IMR-90 (cell line): ENCODE results near the gene CSRNP3.

Source experiments
- CEBPB ChIP-seq: IDR thresholded peaks from 2 replicates; pipeline ENCODE4 v1.6.1; 2012; ENCODE audit warnings: low read depth, low read length, improper control_type of control experiment
- MAFK ChIP-seq: IDR thresholded peaks from 2 replicates; pipeline ENCODE4 v1.6.1; 2012; ENCODE audit warnings: low read depth, low read length, improper control_type of control experiment
- MAZ ChIP-seq: IDR thresholded peaks from 2 replicates; pipeline ENCODE4 v1.6.1; 2012; ENCODE audit warnings: low read depth, mild to moderate bottlenecking, low read length, improper control_type of control experiment, moderate library complexity, borderline replicate concordance
- MXI1 ChIP-seq: IDR thresholded peaks from 2 replicates; pipeline ENCODE4 v1.6.1; 2012; ENCODE audit warnings: low read depth, mild to moderate bottlenecking, low read length, moderate library complexity, borderline replicate concordance
- POLR2A ChIP-seq: IDR thresholded peaks from 2 replicates; pipeline ENCODE4 v1.6.1; 2012; ENCODE audit warnings: mild to moderate bottlenecking, low read depth, low read length
- TF ChIP-seq, protein P1 (sequence below): conservative IDR thresholded peaks from 2 replicates; pipeline ENCODE4 v1.5.1; 2012; ENCODE audit warnings: mild to moderate bottlenecking, low read depth, low read length, improper control_type of control experiment

GRCh38 chr2:165571477-165571876 lies 102.0 kb downstream of the CSRNP3 start:
- TF ChIP-seq, protein P1, sequence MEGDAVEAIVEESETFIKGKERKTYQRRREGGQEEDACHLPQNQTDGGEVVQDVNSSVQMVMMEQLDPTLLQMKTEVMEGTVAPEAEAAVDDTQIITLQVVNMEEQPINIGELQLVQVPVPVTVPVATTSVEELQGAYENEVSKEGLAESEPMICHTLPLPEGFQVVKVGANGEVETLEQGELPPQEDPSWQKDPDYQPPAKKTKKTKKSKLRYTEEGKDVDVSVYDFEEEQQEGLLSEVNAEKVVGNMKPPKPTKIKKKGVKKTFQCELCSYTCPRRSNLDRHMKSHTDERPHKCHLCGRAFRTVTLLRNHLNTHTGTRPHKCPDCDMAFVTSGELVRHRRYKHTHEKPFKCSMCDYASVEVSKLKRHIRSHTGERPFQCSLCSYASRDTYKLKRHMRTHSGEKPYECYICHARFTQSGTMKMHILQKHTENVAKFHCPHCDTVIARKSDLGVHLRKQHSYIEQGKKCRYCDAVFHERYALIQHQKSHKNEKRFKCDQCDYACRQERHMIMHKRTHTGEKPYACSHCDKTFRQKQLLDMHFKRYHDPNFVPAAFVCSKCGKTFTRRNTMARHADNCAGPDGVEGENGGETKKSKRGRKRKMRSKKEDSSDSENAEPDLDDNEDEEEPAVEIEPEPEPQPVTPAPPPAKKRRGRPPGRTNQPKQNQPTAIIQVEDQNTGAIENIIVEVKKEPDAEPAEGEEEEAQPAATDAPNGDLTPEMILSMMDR: no peak
- no peak for TF ChIP-seq CEBPB
- TF ChIP-seq POLR2A: no peak
- no peak for TF ChIP-seq MXI1
- no peak for TF ChIP-seq MAZ
- no peak for TF ChIP-seq MAFK
